Muscle of leg (tissue), 11 donors: ENCODE measurements around the gene ITGA6. TPM values are rescaled to one million over a fixed set of nuclear protein-coding genes. Genes with fewer than 3 reads are reported as not detected.

Source experiments
- DNase-seq: peaks from one replicate; pipeline ENCODE4 v3.0.0; 2013
- H3K27ac ChIP-seq: one replicate; pipeline ENCODE4 v1.5.1; 2013; ENCODE audit warnings: mild to moderate bottlenecking, low read length, control low read depth
- H3K27me3 ChIP-seq: one replicate; pipeline ENCODE4 v1.6.1; 2013; ENCODE audit warnings: low read length; ENCODE audit not compliant: control insufficient read depth, insufficient read depth
- H3K36me3 ChIP-seq: one replicate; pipeline ENCODE4 v1.6.1; 2013; ENCODE audit warnings: low read length; ENCODE audit not compliant: control insufficient read depth, insufficient read depth
- H3K4me1 ChIP-seq: one replicate; pipeline ENCODE4 v1.6.1; 2013; ENCODE audit warnings: low read length; ENCODE audit not compliant: control insufficient read depth, insufficient read depth
- H3K4me3 ChIP-seq: one replicate; pipeline ENCODE4 v1.5.1; 2013; ENCODE audit warnings: low read length, control low read depth
- H3K9me3 ChIP-seq: replicated peaks from 2 replicates; pipeline ENCODE4 v1.6.1; 2013; ENCODE audit warnings: low read depth, low read length; ENCODE audit not compliant: control insufficient read depth
- WGBS: methylation state at CpG from one replicate; pipeline ENCODE4 v1.1.5; 2013; ENCODE audit warnings: missing lambda C conversion rate; ENCODE audit not compliant: insufficient coverage; 5-methylcytosine and 5-hydroxymethylcytosine counted together
- polyA plus RNA-seq, 8 donors: library from polyadenylated mRNA; unstranded; fragments of 120-200 nt; gene quantifications; one replicate each; pipeline versions ENCODE4 v1.2.1 to v1.2.3, GENCODE V29; 2013; ENCODE audit warnings: inconsistent platforms in 1 of 8, low replicate concordance in 1 of 8; ENCODE audit not compliant: insufficient read length in 8 of 8, insufficient read depth in 1 of 8
- total RNA-seq: library from RNA; stranded (reverse); fragments of 120-200 nt; gene quantifications from one replicate; pipeline ENCODE4 v1.2.4, GENCODE V29; 2013

ITGA6 gene
- total and polyA plus RNA-seq, 9 donors, result 61.6 to 99.0 (median 77.3) TPM

- no peaks in the 10 kb centered on the region for H3K36me3 ChIP-seq
- 42% methylated on average over 3 of the region's 5 CpGs for WGBS
- no peak for DNase-seq
- peaks cover 2% of the 10 kb centered on the region for H3K9me3 ChIP-seq
- H3K4me1 ChIP-seq, result peaks cover 5% of the 10 kb centered on the region
- H3K4me3 ChIP-seq, result no peak overlapping the region
- H3K27ac ChIP-seq, result no peak overlapping the region
- no peaks in the 10 kb centered on the region for H3K27me3 ChIP-seq
Observed at GRCh38 chr2:172412984-172413492, 14.3 kb upstream of the ITGA6 start.

GRCh38 chr2:172415157-172415864 lies 12.1 kb upstream of the ITGA6 start:
- Histone ChIP-seq H3K36me3 (no peaks in the 10 kb centered on the region), H3K9me3 (peaks cover 2% of the 10 kb centered on the region), H3K27me3 (no peaks in the 10 kb centered on the region), H3K4me1 (peaks cover 2% of the 10 kb centered on the region), H3K27ac (peak overlapping the region; percentile 52), H3K4me3 (no peak overlapping the region)
- peak; percentile 87 for DNase-seq
- WGBS, result no CpG with 5 or more reads among the region's 4 CpGs

- Histone ChIP-seq H3K27ac (peak overlapping the region; percentile 52), H3K27me3 (no peaks in the 10 kb centered on the region), H3K36me3 (no peaks in the 10 kb centered on the region), H3K4me3 (no peak overlapping the region), H3K9me3 (peaks cover 2% of the 10 kb centered on the region), H3K4me1 (peaks cover 2% of the 10 kb centered on the region)
- no peak for DNase-seq
- no CpG with 5 or more reads among the region's 1 CpG for WGBS
Observed at GRCh38 chr2:172415865-172416183, 11.6 kb upstream of the ITGA6 start.

- no peaks in the 10 kb centered on the region for H3K36me3 ChIP-seq
- H3K9me3 ChIP-seq, result peaks cover 2% of the 10 kb centered on the region
- H3K27me3 ChIP-seq, result no peaks in the 10 kb centered on the region
- peaks cover 2% of the 10 kb centered on the region for H3K4me1 ChIP-seq
- no peak overlapping the region for H3K4me3 ChIP-seq
- WGBS, result no CpG with 5 or more reads among the region's 1 CpG
- DNase-seq, result no peak
- no peak overlapping the region for H3K27ac ChIP-seq
Observed at GRCh38 chr2:172416447-172417058, 10.8 kb upstream of the ITGA6 start.

GRCh38 chr2:172420216-172420615 lies 7.2 kb upstream of the ITGA6 start:
- Histone ChIP-seq H3K4me3 (no peak overlapping the region), H3K4me1 (peaks cover 2% of the 10 kb centered on the region), H3K9me3 (peaks cover 2% of the 10 kb centered on the region), H3K27me3 (no peaks in the 10 kb centered on the region), H3K36me3 (no peaks in the 10 kb centered on the region), H3K27ac (no peak overlapping the region)
- WGBS, result 60% methylated on average over 1 of the region's 3 CpGs
- no peak for DNase-seq

GRCh38 chr2:172423160-172423559 lies 4.2 kb upstream of the ITGA6 start:
- H3K9me3 ChIP-seq, result no peaks in the 10 kb centered on the region
- H3K4me1 ChIP-seq, result peaks cover 8% of the 10 kb centered on the region
- peaks cover 16% of the 10 kb centered on the region for H3K27me3 ChIP-seq
- no peaks in the 10 kb centered on the region for H3K36me3 ChIP-seq
- no peak for DNase-seq
- H3K27ac ChIP-seq, result no peak overlapping the region
- WGBS, result 77% methylated on average over 4 of the region's 6 CpGs
- no peak overlapping the region for H3K4me3 ChIP-seq

- Histone ChIP-seq H3K9me3 (no peaks in the 10 kb centered on the region), H3K27me3 (peaks cover 30% of the 10 kb centered on the region), H3K4me1 (peaks cover 16% of the 10 kb centered on the region), H3K36me3 (no peaks in the 10 kb centered on the region), H3K4me3 (no peak overlapping the region), H3K27ac (no peak overlapping the region)
- DNase-seq, result no peak
Observed at GRCh38 chr2:172425336-172425735, 2.0 kb upstream of the ITGA6 start.

- Histone ChIP-seq H3K4me1 (peaks cover 19% of the 10 kb centered on the region), H3K27ac (no peak overlapping the region), H3K4me3 (peak overlapping the region; percentile 66), H3K9me3 (no peaks in the 10 kb centered on the region), H3K27me3 (peaks cover 30% of the 10 kb centered on the region), H3K36me3 (no peaks in the 10 kb centered on the region)
- no peak for DNase-seq
- 50% methylated on average over 8 of the region's 17 CpGs for WGBS
Observed at GRCh38 chr2:172426635-172427255, 641 bp upstream of the ITGA6 start.

- under 1% methylated on average over 44 of the region's 63 CpGs for WGBS
- DNase-seq, result peak; percentile 55
- peaks cover 19% of the 10 kb centered on the region for H3K4me1 ChIP-seq
Observed at GRCh38 chr2:172427990-172428831, 825 bp downstream of the ITGA6 start.

GRCh38 chr2:172428832-172429210 lies 1.4 kb downstream of the ITGA6 start:
- Histone ChIP-seq H3K9me3 (no peaks in the 10 kb centered on the region), H3K27me3 (peaks cover 30% of the 10 kb centered on the region), H3K27ac (peak overlapping the region; percentile 81), H3K4me1 (peaks cover 19% of the 10 kb centered on the region), H3K4me3 (peak overlapping the region; percentile 66), H3K36me3 (no peaks in the 10 kb centered on the region)
- DNase-seq, result no peak
- WGBS, result 33% methylated on average over 6 of the region's 9 CpGs

More at GRCh38 chr2:172427990-172428831, 825 bp downstream of the ITGA6 start:
- Histone ChIP-seq H3K36me3 (no peaks in the 10 kb centered on the region), H3K27ac (peak overlapping the region; percentile 81), H3K9me3 (no peaks in the 10 kb centered on the region), H3K4me3 (peak overlapping the region; percentile 66), H3K27me3 (peaks cover 30% of the 10 kb centered on the region)
